ENCODE results near the gene PPRC1.

Gene PPRC1

GRCh38 chr10:102119417-102120141, 13.3 kb upstream of the PPRC1 start:
- peak; percentile 57 for DNase-seq

DNA sequence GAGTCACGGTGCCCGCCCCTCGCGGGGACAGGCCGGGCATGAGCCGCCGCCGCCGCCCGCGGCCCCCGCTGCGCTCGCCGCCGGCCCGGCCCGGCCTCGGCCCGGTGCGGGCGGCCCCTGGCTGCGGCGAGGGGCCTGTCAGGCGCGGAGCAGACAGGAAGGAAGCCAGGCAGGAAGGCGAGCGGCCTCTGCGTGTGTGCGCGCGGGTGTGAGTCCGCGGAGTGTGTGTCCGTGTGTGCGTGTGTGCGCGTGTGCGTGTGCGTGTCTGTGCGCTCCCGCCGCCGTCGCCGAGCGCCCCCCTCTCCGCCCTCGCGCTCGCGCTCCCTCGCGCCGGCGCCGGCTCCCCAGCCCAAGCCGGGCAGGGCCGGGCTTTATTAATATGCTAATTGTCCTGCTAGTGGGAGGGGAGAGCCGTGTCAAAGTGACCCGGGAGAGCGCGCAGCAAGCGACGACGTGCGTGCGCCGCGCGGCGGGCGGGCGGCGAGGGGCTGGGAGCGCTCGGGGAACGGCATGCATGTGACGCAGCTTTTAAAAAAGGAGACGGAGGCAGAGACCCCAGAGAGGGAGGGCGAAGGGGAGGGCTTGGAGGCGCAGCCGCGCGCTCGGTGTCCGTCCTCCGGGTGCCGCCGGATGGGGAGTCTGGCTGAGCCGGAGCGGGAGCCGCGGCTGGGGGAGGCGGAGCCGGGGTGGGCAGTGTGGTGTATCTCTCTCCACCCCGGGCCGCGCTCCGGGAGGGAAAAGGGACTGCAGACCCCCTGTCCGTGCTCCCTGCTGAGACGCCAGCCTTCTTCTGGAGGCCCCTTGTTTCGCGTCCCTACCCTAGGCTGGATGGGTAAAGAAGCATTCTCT, 12.5 kb upstream of the PPRC1 start, which contains the start of gene LDB1:
TSS of gene LDB1 (minus strand) at position 227 of the 849 bp plus-strand sequence. CDS start 258 bp downstream, outside the sequence.
- DNase-seq: peak; percentile 64

- no peak for DNase-seq
Observed at GRCh38 chr10:102120991-102121738, 11.7 kb upstream of the PPRC1 start.

GRCh38 chr10:102121739-102122372, 11.0 kb upstream of the PPRC1 start:
- no peak for DNase-seq

GRCh38 chr10:102122450-102122849, 10.4 kb upstream of the PPRC1 start:
- DNase-seq: no peak

GRCh38 chr10:102123223-102123622, 9.6 kb upstream of the PPRC1 start:
- no peak for DNase-seq

DNA sequence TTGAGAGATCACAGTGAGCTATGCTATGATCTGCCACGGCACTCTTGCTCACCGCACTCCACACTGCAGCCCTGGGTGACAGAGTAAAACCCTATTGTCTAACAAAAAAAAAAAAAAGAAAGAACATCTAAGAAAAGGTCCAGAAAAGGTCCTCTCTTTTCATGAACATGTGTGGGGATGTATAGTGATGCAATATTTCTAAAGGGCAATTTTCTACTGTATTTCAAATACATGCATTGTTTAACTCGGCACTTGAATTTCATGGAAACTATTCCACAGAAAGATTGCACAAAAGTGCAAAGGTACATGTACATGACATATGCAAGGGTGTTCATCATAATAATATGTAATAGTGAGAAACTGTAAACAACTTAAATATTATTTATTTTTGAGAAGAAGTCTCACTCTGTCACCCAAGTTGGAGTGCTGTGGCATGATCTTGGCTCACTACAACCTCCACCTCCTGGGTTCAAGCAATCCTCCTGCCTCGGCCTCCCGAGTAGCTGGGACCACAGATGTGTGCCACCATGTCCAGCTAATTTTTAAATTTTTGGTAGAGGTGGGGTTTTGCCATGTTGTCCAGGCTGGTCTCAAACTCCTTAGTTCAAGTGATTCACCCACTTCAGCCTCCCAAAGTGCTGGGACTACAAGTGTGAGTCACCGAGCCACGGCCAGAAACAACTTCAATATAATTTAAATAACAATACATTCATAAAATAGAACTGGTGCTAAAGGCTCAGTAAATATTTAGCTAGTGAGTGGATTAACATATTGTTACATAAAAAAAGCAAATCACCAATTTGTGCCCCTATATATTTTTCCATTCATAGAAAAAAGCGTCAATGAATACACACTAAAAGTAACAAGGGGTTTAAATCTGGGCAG, 1.3 kb upstream of the PPRC1 start:
- no peak for DNase-seq

GRCh38 chr10:102132193-102132562, 662 bp upstream of the PPRC1 start:
- no peak for DNase-seq

DNA sequence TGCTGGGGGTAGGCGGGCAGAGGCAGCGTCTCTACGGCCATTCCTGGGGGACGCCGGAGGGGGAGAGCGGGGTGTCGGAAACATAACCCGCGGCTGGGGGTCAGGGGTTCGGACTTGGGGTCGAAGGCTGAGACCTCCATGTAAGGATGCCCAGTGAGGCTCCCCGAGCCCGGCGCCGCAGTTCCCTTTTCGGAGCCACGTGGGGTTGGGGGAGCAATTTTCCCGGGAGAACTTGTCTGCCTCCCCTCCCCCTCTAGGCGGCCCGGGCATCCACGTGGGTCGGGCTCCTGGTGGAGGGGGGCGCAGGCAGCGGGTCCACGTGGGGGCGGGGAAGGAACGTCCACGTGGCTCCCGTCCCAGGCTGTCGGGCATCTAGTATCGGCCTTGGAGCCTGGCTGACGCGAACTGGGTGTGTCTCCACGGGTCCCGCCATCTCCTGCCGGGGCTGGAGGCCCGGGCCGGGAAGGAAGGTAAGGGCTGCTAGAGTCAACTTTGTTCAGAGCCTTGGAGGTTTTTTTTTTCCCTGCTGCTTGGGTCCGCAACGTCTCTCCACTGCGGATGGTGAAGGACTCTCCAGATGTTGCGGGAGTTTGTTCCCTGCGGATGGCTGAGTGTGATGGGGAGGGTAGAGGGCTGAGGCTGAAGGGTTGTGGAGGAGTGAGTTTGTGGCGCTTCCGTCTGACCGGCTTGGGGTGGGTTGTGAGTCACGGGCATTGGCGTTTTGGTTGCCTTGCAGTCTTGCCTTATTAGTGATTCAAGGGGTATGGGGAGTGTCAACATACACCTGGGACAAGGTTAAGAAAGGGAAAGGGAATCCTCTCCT, 744 bp downstream of the PPRC1 start:
- peak; percentile 75 for DNase-seq

DNA sequence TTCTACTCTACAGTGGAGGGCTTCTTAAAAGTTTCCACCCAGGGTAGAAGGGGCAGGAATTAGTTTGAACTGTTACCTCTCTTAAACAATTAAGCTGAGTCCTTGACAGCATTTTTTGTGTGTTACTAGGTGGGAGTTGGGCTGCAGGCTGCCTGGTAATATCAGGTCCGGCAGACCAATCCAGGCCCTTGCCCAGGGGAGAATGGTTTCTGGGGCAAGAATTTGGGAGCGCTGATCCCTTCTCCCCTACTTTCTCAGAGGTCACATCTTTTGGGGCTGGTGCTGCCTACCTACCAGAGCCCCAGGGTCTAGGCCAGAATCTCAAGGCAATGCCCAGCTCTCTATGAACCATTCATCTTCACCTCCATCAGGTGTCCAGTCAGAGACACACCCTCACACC, 1.6 kb downstream of the PPRC1 start:
- DNase-seq: no peak

- no peak for DNase-seq
Observed at GRCh38 chr10:102135956-102136526, 3.2 kb downstream of the PPRC1 start.

GRCh38 chr10:102139281-102140110, 6.7 kb downstream of the PPRC1 start:
- no peak for DNase-seq

DNA sequence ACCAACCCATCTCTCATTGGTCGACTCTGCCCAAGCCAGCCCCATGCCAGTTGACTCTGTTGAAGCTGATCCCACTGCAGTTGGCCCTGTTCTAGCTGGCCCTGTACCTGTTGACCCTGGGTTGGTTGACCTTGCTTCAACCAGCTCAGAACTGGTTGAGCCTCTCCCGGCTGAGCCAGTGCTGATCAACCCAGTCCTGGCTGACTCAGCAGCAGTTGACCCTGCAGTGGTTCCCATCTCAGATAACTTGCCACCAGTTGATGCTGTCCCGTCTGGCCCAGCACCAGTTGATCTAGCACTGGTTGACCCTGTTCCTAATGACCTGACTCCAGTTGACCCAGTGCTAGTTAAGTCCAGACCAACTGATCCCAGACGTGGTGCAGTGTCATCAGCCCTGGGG, 7.4 kb downstream of the PPRC1 start:
- no peak for DNase-seq

GRCh38 chr10:102140913-102141540, 8.2 kb downstream of the PPRC1 start:
- DNase-seq: no peak

DNA sequence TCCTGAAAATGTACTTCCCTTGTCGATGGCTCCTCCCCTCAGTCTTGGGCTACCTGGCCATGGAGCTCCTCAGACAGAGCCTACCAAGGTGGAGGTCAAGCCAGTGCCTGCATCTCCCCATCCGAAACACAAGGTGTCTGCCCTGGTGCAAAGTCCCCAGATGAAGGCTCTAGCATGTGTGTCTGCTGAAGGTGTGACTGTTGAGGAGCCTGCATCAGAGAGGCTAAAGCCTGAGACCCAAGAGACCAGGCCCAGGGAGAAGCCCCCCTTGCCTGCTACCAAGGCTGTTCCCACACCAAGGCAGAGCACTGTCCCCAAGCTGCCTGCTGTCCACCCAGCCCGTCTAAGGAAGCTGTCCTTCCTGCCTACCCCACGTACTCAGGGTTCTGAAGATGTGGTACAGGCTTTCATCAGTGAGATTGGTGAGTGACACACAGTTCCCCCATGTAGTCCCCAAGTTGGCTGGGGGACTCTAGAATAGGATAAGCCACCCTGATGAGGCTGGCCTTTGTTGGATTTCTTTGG, 8.8 kb downstream of the PPRC1 start:
- no peak for DNase-seq

GRCh38 chr10:102146971-102147428, 14.2 kb downstream of the PPRC1 start:
- DNase-seq: no peak

- DNase-seq: no peak
Observed at GRCh38 chr10:102147561-102147960, 14.7 kb downstream of the PPRC1 start.

DNA sequence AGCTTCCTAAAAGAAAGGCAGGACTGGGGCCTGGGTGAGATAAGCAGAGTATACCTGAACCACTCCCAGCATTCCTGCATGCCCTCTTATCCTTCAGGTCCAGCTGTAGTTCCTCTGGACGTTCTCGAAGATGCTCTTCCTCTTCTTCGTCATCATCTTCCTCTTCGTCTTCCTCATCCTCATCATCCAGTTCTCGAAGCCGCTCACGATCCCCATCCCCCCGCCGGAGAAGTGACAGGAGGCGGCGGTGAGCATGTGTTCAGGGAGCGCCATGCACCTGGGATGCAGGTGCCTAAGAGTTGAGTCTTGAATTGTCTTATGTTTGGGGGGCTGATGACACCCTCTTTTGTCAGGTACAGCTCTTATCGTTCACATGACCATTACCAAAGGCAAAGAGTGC, 15.4 kb downstream of the PPRC1 start:
- DNase-seq: no peak

All from stimulated activated CD4-positive, alpha-beta T cell treated with anti-CD3 and anti-CD28 coated beads, Interleukin-4, amount 100 ng/mL, for 24 hours (primary cell).